Endothelial cell of umbilical vein (primary cell): ENCODE data around the gene METRN. TPM values are rescaled to one million over a fixed set of nuclear protein-coding genes. Genes with fewer than 3 reads are reported as not detected.
A peak's percentile ranks its signal among the peaks of the same experiment; 100 is the strongest.

ENCODE experiments used
- BruUV-seq: library from RNA; stranded (reverse); fragments of 400-500 nt; replicated peaks from 2 replicates; lab custom pipeline; 2021; lab: Mats Ljungman, UMichigan
- CTCF ChIA-PET: fragments of 300-600, 350-600 bp; sonication (Branson Sonifier 250); formaldehyde crosslinking; loops from one replicate; lab custom pipeline; 2021; ENCODE audit warnings: antibody characterized with exemption, inconsistent platforms; lab: Charles Lee
- POLR2A ChIA-PET: fragments of 300-600, 350-600 bp; sonication (Branson Sonifier 250); formaldehyde crosslinking; loops from one replicate; lab custom pipeline; 2021; ENCODE audit warnings: antibody characterized with exemption, inconsistent platforms; lab: Charles Lee
- DNase-seq: peaks from one replicate; pipeline ENCODE4 v3.0.0-alpha.2; 2011; ENCODE audit warnings: low read depth, low spot score
- FAIRE-seq: peaks from 2 replicates; lab custom pipeline; 2011; peaks lifted over from hg19 to GRCh38; lab: Jason Lieb, UNC
- H2AFZ ChIP-seq: 2 replicates; pipeline ENCODE4 v1.6.0; 2012; ENCODE audit warnings: low read depth, low read length, control low read depth, inconsistent platforms
- H3K27ac ChIP-seq: 2 replicates; pipeline ENCODE4 v1.5.1; 2011; ENCODE audit warnings: low read depth, mild to moderate bottlenecking, control low read depth, low read length, moderate library complexity; ENCODE audit not compliant: insufficient read depth
- H3K27me3 ChIP-seq, 2 experiments: 2 replicates each; pipeline versions ENCODE4 v1.6.0 to v1.6.1; 2011; ENCODE audit warnings: low read length in 2 of 2, mixed read lengths in 1 of 2; ENCODE audit not compliant: control insufficient read depth in 2 of 2, insufficient read depth in 2 of 2
- H3K36me3 ChIP-seq, 2 experiments: 2 replicates in 1 of 2; 3 replicates in 1 of 2; pipeline ENCODE4 v1.5.1; 2011; ENCODE audit warnings: low read length in 2 of 2, mild to moderate bottlenecking in 1 of 2, moderate library complexity in 1 of 2; ENCODE audit not compliant: control insufficient read depth in 2 of 2, insufficient read depth in 2 of 2; ENCODE audit errors: extremely low read depth in 1 of 2
- H3K4me1 ChIP-seq: 3 replicates; pipeline ENCODE4 v1.5.1; 2011; ENCODE audit warnings: mild to moderate bottlenecking, low read length; ENCODE audit not compliant: control insufficient read depth, insufficient read depth; ENCODE audit errors: extremely low read depth
- H3K4me2 ChIP-seq: 2 replicates; pipeline ENCODE4 v1.6.1; 2011; ENCODE audit warnings: low read length, control low read depth, mixed read lengths; ENCODE audit not compliant: insufficient read depth
- H3K4me3 ChIP-seq, 3 experiments: fragments of 200-600 bp in 1 of 3; sonication (generic), shearing (Covaris generic) in 1 of 3; replicated peaks in 1 of 3; 2 replicates each; pipeline ENCODE4 v1.5.1; 2011 to 2016; ENCODE audit warnings: control low read depth in 3 of 3, low read length in 3 of 3, mild to moderate bottlenecking in 2 of 3, inconsistent platforms in 1 of 3, low read depth in 1 of 3, moderate library complexity in 1 of 3; ENCODE audit not compliant: insufficient read depth in 1 of 3
- H3K79me2 ChIP-seq: 2 replicates; pipeline ENCODE4 v1.6.0; 2012; ENCODE audit warnings: low read length, inconsistent platforms; ENCODE audit not compliant: control insufficient read depth, insufficient read depth
- H3K9ac ChIP-seq: replicated peaks from 2 replicates; pipeline ENCODE3; 2011; ENCODE audit warnings: low read length, control low read depth; ENCODE audit not compliant: insufficient read depth; ENCODE audit errors: extremely low read depth
- H3K9me1 ChIP-seq: replicated peaks from 3 replicates; pipeline ENCODE4 v1.6.0; 2011; ENCODE audit warnings: mild to moderate bottlenecking, low read length; ENCODE audit not compliant: control insufficient read depth, insufficient read depth; ENCODE audit errors: extremely low read depth
- H3K9me3 ChIP-seq: replicated peaks from 2 replicates; pipeline ENCODE4 v1.5.1; 2012; ENCODE audit warnings: low read length, inconsistent platforms; ENCODE audit not compliant: control insufficient read depth, insufficient read depth
- H4K20me1 ChIP-seq: replicated peaks from 2 replicates; pipeline ENCODE3; 2011; ENCODE audit warnings: mild to moderate bottlenecking, low read length; ENCODE audit not compliant: control insufficient read depth, insufficient read depth; ENCODE audit errors: extremely low read depth
- EZH2 ChIP-seq: IDR thresholded peaks from 2 replicates; pipeline ENCODE4 v1.6.1; 2012; ENCODE audit warnings: borderline replicate concordance, low read depth, mild to moderate bottlenecking, moderate library complexity, low read length, inconsistent platforms; ENCODE audit not compliant: severe bottlenecking
- FOS ChIP-seq: IDR thresholded peaks from 2 replicates; pipeline ENCODE4 v1.6.1; 2011; ENCODE audit warnings: mild to moderate bottlenecking, low read length, moderate library complexity, borderline replicate concordance; ENCODE audit not compliant: insufficient read depth
- GATA2 ChIP-seq: IDR thresholded peaks from 2 replicates; pipeline ENCODE4 v1.7.0; 2011; ENCODE audit warnings: low read depth, mild to moderate bottlenecking, moderate library complexity, mixed read lengths, low read length; ENCODE audit not compliant: insufficient read length, insufficient read depth
- JUN ChIP-seq: IDR thresholded peaks from 2 replicates; pipeline ENCODE4 v1.6.1; 2011; ENCODE audit warnings: borderline replicate concordance, low read depth; ENCODE audit not compliant: insufficient read length, insufficient read depth
- dilution Hi-C: fragments of 300-500 bp; cut with MboI; formaldehyde crosslinking; loops from one replicate; pipeline ENCODE4 v1.15.0; 2019; ENCODE audit warnings: low sequenced_read_pairs; ENCODE audit not compliant: extremely low pct_ligation_motif_present
- intact Hi-C: fragments of 100-400 bp; cut with micrococcal nuclease; formaldehyde crosslinking; loops from one replicate; pipeline ENCODE4 v1.10.0; 2022
- polyA plus RNA-seq, 4 experiments: library from polyadenylated mRNA; depleted of rRNA in 3 of 4; stranded (reverse) in 3 of 4; unstranded in 1 of 4; fragments of >200 nt; gene quantifications; 2 replicates each; pipeline versions ENCODE4 v1.2.1 to v1.2.3, GENCODE V29; 2011 to 2012; ENCODE audit warnings: missing spikeins in 1 of 4
- total RNA-seq: library from RNA; stranded (reverse); gene quantifications from 2 replicates; pipeline ENCODE4 v1.2.3, GENCODE V29; 2021
- TF ChIP-seq, protein P1 (sequence below): IDR thresholded peaks from 2 replicates; pipeline ENCODE4 v1.6.1; 2011; ENCODE audit not compliant: insufficient read depth, insufficient read length

Gene METRN
- total and polyA plus RNA-seq, 2 donors (not counting 3 experiments of a cell fraction or from before 2014, with no cell fraction given), result 10.0 to 16.1 TPM

DNA sequence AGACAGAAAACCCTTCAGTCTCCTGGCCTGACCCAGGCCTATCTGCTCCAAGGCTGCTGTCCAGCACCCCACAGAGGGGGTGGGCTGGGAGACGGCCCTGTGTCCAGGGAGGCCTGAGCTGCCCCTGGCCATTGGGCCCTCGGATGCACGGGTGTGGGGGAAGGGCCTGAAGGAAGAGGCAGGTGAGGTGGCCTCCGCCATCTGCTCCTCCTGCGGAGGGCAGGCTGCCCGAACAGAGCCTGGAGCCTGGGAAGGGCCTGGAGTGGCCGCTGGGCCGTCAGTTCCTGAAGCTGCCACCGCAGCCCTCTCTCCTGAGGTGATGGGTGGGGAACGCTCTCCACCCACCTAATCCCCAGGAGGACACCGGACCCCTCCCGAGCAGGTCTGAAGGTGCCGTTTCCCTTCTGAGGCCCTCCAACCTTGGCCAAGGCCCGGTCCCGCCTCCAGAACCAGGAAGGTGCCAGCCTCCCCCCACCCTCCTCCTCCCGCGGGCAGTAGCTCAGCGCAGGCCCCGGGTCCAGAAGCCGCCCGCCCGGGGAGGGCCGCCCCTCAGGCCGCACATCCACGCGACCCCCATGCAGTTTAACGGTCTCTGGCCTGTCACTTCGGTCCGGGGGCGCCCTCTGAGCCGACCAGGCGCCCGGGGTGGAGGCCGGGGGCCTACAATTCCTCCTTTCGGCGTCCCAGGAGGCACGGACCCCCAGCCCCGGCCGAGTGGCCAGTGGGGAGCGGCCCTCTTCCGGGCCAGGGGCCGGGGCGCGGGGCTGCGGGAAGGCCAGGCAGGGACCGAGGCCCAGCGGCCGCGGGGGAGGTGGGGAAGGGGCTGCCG is 10.2 kb upstream of the METRN start:
- dilution Hi-C loops, result no loop called here
- no peaks in the 10 kb centered on the region for H3K36me3 ChIP-seq
- BruUV-seq, result no TSS peak

DNA sequence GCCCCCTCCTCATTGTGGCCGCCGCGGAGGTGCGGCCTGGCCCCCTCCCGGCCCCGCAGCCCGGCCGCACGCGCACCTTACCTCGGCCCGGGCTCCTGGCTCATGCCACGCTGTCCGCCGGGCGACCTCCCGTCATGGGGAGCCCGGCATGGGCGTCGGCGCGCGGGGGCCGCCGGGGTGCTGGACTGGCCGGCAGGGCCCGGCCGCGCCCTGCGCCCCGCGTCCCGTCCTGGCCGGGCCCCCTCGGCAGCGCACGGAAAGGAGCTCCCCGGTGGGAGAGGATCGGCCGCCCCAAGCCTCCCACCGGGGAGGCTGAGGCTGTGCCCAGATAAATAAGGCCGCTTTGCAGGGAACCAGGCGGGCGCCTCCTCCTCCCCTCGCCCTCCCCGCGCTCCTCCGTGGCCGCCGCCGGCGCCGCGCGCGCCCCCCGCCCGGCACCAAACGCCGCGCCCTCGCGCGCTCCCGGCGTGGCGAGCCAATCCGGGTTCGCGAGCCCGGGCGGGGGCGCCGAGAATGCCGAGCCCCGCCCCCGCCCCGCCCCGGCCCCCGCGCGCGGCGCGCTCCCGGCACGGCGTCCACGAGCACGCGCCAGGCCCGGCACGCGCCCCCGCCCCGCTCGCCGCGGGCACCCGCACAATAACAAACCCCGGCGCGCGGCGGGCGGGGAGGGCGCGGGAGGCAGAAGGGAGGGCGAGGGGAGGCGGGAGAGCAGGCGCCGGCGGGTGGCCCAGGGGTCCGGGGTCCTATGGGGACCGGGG is 9.3 kb upstream of the METRN start, which contains the start of gene FBXL16:
FBXL16 (minus strand) TSS at position 371 of the 758 bp plus-strand sequence. CDS start 8,396 bp downstream, outside the sequence.
- no peak for DNase-seq
- no TSS peak for BruUV-seq
- CTCF ChIA-PET, result interaction anchor here (1.3 kb wide), 1 partner anchor 10 kb away, joined by 5 read pairs; the partner anchor contains the start of gene METRN

More for the DNA sequence above, 10.2 kb upstream of the METRN start:
- ChIA-PET CTCF (interaction anchor here (1.4 to 2.7 kb wide), 3 partner anchors 15 to 80 kb away, joined by 3 to 8 read pairs (median 4); partner anchors contain the start of genes ANTKMT and WDR24), POLR2A (interaction anchor here (0.6 kb wide), 1 partner anchor 364 kb away, joined by 6 read pairs; no protein-coding TSS in a partner anchor)
- DNase-seq, result no peak
- intact Hi-C loops, result no loop called here
- Histone ChIP-seq H3K79me2 (no peaks in the 10 kb centered on the region), H3K9me3 (no peaks in the 10 kb centered on the region), H3K4me1 (no peaks in the 10 kb centered on the region), H3K4me3 (no peak overlapping the region), H3K27me3 (peaks cover 39 to 44% of the 10 kb centered on the region in 2 experiments), H3K9ac (no peak overlapping the region), H2AFZ (no peak overlapping the region), H3K9me1 (no peaks in the 10 kb centered on the region), H3K4me2 (no peak overlapping the region), H3K27ac (no peak overlapping the region), H4K20me1 (no peaks in the 10 kb centered on the region)
- no peak for FAIRE-seq
- TF ChIP-seq EZH2 (peak; percentile 71), FOS (no peak), JUN (no peak)

More for the DNA sequence above, 9.3 kb upstream of the METRN start, which contains the start of gene FBXL16:
- intact Hi-C loops, result no loop called here
- POLR2A ChIA-PET, result interaction anchor here (0.6 kb wide), 1 partner anchor 363 kb away, joined by 6 read pairs; no protein-coding TSS in a partner anchor
- peaks cover 38 to 39% of the 10 kb centered on the region in 2 experiments for H3K27me3 ChIP-seq
- H3K9ac ChIP-seq, result no peak within 1 kb of the TSS
- no peak within 1 kb of the TSS for H2AFZ ChIP-seq
- no peak within 1 kb of the TSS for H3K4me2 ChIP-seq
- no peak within 1 kb of the TSS for H3K4me3 ChIP-seq
- no peak for FAIRE-seq
- H3K4me1 ChIP-seq, result no peaks in the 10 kb centered on the region
- no peaks in the 10 kb centered on the region for H3K9me1 ChIP-seq
- TF ChIP-seq GATA2 (no peak), EZH2 (peak; percentile 8)
- TF ChIP-seq, protein P1, sequence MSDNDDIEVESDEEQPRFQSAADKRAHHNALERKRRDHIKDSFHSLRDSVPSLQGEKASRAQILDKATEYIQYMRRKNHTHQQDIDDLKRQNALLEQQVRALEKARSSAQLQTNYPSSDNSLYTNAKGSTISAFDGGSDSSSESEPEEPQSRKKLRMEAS, result no peak
- no peaks in the 10 kb centered on the region for H3K79me2 ChIP-seq
- dilution Hi-C loops, result no loop called here
- H3K36me3 ChIP-seq, result no peaks in the 10 kb centered on the region
- no peaks in the 10 kb centered on the region for H4K20me1 ChIP-seq
- no peak within 1 kb of the TSS for H3K27ac ChIP-seq
- no peaks in the 10 kb centered on the region for H3K9me3 ChIP-seq
